GM19467 (cell line): ENCODE data around the gene GRIN2B.

ENCODE experiments used
- ATAC-seq: cut with Tn5 transposase; IDR thresholded peaks from one replicate; pipeline ENCODE4 v1.9.1; 2021; ENCODE audit warnings: mild to moderate bottlenecking, moderate library complexity; ENCODE audit not compliant: unreplicated experiment

The GRIN2B gene

DNA sequence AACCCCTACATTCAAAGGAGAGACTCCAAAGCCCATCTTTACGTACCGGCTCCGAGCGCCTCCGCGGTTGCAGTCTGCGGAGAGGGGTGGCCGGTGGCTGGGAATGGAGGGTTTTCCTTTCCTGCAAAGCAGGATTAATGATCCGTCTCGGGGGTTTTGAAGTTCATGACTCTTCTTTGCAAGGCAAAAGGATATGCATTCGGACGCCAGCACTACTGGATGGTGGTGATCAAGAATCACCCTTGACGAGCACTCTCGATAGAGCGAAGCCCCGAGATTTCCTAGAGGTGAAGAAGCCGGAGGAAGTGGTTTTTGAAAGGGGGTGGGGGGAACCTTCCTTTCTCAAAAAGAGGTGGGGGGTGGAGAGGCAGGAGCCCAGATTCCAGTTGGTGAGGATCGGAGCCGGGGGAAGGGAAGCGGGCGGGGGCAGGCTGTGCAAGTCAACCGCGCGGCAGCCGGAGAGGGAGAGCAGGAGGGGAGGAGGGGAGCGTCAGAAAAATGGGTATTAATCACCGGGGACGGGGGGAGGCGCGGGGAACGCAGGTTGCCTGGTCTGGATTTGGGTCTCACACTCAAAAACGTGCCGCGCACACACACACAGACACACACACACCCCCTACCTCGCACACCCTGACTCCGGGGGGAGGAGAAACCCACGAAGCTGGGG is at the start of gene GRIN2B:
GRIN2B (minus strand) TSS at position 307 of the 667 bp plus-strand sequence. CDS start 115,394 bp downstream, outside the sequence.
- ATAC-seq: no peak

DNA sequence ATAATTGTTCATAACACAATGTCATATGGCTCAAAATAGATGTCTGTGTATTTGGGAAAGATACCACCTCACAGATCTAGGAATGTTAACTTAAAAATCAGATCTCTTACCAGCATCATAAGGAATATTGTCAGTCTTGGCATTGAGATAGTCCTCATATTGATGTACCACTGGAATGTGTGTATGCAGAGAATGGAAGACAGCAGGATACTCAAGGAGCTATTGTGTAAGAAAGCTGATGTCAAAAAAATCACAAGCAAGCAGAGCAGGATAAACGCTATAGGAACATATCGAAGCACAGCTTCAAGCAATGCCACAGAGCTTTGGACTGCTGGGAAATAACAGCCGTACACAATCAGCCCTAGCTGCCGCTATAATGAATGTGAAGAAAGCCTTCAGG is 45.1 kb upstream of the GRIN2B start:
- ATAC-seq: no peak

DNA sequence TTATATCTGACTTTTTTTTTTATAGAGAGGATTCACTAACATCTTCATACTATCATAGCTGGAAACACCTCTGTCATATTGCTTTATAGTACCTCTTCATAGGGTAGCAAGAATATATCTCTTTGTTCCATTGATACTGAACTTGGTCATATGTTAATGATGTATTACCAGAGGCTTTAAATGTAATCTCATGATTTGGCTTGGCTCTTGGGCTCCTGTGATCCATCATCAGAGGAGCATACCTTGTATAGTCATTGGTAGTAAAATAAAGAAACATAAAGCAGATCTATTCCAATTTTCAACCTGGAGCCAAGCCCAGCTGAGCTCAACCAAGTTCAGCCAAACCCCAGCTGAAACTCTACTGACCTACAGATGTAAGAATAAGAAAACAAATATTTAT is 43.2 kb upstream of the GRIN2B start:
- ATAC-seq: no peak

- no peak for ATAC-seq
These were observed 36.7 kb upstream of the GRIN2B start for GRCh38 chr12:14018080-14018479.

DNA sequence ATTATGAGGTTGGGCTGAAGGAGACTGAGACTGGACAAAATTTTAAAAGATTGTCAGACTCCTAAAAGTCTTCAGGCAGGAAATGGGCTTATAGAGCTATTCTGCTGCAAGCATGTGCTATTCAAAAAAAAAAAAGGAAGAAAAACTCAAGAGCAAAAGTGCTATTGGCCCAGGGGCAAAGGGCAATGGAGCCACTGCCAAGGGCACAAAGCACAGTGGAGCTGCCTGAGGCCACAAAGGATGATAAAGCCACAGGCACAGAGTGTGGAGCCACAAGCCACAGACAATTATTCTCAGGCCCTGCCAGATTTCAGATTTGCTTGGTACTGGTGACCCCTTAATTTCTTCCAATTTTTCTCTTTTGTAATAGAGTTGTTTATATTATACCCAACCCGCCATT is 29.6 kb upstream of the GRIN2B start:
- ATAC-seq: no peak

DNA sequence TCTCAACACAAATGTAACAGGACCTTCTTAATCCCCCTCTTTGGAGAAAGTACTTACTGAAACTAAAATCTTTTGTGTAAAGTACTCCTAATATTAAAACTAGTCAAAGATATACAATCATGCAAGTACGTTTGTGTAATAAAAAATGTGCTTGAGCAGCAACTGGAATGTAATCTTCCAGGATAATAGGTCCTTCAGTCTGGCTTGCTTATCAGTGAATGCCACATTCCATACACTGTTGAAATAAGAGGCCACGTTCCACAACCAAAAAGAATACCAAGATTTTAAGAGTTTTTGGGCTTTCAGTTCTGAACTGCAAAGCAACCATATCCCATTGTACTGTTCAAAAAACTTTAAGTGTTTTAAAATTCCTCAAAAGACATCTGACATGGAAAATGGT is 26.2 kb upstream of the GRIN2B start:
- no peak for ATAC-seq

DNA sequence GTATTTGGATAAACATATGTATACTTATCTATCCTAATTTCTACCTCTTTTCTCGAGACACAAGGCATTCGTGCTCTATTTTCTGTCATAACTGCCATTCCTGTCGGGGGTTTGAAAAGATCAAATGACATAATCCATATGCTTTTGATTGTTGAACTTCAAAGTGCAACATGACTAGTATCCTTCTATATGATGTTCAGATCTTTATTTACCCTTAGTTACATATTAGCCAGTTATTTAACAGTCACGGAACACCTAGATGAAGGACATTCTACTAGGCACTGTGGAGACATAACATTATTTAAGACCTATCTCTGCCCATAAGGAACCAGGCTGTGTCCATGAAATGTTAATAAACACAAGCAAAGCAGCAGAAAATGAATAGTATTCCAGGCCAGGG is 11.2 kb upstream of the GRIN2B start:
- no peak for ATAC-seq

GRCh38 chr12:13992106-13992505 is 10.7 kb upstream of the GRIN2B start:
- ATAC-seq: no peak

DNA sequence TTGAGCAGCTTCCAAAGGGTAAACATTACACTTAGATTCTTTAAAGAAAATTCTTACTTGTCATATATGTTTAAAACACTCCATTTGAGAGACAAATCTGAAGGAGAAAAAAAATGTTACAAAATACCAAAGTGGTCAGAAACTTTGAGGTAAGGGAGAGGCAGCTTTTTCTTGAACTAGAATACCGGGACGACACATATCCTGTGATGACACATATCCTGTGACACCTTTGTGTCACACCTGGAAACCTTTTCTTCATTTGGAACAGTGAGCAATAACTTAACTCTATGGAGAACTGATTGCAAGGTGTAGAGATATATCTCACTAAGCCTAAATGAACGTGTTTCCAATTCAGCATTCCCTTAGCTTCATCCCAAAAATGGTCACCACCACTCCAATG is 4.6 kb upstream of the GRIN2B start:
- no peak for ATAC-seq

GRCh38 chr12:13981990-13982389 is 588 bp upstream of the GRIN2B start:
- ATAC-seq: no peak

DNA sequence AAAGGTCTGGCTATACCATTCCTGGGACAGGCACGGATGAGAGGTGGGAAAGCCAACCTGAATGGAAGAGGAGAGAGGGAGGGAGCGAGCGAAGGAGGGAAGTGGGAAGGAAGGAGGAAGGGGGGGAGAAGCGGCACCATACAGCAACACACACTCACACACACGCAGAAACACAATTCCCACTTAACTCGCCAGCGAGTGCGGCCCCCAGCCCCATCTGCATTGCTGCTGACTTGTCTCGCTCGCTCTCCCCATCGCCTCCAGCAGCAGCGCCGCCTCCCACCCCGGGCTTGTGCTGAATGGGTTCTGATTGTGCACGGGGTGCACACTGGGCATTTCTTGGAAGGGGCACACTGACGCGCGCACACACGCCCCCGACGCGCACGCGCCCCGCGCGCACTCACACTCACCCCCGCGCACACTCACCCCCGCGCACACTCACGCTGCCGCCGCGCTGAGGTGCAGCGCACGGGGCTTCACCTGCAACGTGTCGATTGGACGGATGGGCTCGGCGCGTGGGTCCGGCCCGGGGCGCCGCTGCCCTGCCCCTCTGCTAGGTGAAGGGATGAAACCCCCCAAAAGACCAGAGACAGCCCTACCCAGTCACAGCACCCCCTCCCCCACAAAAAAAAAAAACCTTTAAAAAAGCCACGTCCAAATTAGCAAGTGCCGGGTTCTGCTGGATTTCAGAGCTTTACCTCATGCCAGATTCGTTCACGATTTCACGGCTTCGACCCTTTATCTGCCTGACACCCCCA is 685 bp downstream of the GRIN2B start:
- no peak for ATAC-seq

DNA sequence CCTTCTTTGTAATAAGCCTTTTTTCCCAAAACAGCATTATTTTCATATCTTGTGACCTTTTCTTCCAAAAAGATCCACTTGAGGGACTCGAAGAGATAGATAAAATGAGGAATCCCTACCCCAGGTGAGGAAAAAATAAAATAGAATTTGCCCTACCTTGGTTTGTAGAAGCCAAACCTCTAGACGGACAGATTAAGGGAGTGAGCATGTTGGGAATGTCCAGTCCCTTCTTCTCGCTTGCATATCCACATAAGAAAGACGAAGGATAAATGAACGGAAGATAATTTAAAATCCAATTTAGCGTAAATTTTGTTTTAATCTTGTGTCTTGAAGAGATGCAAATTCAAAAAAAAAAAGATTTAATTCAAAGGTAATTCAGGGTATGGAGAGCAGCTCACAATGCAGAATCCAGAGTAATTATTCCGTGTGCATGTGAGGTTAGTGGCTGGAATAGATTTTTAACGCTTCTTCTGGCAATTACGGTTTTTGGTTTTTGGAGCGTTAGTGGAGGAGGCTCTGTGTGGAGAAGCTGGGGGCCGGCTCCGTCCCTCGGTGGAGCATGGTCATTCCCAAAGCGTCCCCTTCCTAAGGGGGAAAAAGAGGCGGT is 1.5 kb downstream of the GRIN2B start:
- ATAC-seq: no peak

DNA sequence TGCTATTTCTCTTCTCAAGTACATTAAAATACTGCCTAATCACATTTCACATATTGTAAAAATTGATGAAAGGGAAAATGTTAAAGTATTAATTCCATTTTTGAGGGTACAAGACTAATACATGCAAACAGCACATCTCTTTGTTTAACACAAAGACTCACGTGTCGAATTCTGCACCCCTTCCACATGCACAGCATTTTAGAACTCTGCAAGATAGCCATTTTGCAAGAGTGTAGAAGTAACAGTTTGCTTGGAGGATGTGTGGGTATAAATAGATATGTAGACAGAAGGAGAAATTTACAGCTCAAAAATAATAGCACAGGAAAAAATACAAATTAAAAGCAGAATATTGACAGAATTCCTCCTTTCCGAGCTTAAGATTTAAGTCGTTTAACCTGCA is 2.5 kb downstream of the GRIN2B start:
- no peak for ATAC-seq

- ATAC-seq: no peak
These were observed 4.5 kb downstream of the GRIN2B start for GRCh38 chr12:13976880-13977279.

GRCh38 chr12:13976028-13976584 is 5.3 kb downstream of the GRIN2B start:
- no peak for ATAC-seq

DNA sequence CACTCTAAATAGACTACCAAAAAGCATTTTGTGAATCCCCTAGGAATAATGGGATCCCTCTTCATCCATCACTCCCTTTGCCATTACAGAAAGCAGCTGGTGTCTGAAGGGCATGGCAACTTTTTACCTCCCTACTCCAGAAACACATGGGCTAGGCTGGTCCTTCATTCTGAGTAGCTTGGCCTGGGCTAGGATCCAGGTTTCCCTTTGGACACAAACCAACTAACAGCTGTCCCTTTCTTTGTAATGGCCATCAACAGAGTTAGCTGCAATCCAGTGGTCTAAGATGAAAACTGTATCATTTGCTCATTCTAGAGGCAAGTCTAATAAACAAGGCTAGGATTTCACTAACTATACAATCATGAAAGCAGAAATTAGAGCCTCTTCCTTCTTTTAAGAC is 7.4 kb downstream of the GRIN2B start:
- ATAC-seq: no peak

GRCh38 chr12:13970803-13971202 is 10.6 kb downstream of the GRIN2B start:
- no peak for ATAC-seq

- no peak for ATAC-seq
These were observed 13.1 kb downstream of the GRIN2B start for GRCh38 chr12:13968281-13968680.

DNA sequence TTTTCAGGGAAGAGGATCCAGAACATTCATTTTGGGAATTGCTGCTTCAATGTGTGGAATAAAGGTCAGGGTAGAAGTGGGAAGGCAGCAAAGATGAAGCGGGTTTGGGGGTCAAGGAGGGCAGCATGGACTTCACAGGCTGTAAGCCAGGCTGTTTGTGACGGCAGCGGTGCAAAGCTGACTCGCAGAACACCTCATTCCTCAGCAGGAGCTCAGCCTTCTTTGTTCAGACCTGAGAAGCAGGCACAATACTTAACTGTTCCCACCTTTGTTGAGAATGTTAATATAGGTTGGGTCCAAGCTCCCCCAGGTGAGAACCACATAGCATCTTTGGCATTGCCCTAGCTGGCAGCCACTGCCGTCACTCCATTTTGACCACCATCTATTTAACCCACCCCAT is 16.7 kb downstream of the GRIN2B start:
- no peak for ATAC-seq

- no peak for ATAC-seq
These were observed 18.7 kb downstream of the GRIN2B start for GRCh38 chr12:13962699-13963098.

GRCh38 chr12:13961971-13962370 is 19.4 kb downstream of the GRIN2B start:
- no peak for ATAC-seq
